ENCODE measurements around the gene WBP1L.
"Not testable (repeated sequence)": the region's sequence is repeated elsewhere in the genome, so short reads cannot be mapped to it uniquely, and the experiment has no call there.

WBP1L gene

DNA sequence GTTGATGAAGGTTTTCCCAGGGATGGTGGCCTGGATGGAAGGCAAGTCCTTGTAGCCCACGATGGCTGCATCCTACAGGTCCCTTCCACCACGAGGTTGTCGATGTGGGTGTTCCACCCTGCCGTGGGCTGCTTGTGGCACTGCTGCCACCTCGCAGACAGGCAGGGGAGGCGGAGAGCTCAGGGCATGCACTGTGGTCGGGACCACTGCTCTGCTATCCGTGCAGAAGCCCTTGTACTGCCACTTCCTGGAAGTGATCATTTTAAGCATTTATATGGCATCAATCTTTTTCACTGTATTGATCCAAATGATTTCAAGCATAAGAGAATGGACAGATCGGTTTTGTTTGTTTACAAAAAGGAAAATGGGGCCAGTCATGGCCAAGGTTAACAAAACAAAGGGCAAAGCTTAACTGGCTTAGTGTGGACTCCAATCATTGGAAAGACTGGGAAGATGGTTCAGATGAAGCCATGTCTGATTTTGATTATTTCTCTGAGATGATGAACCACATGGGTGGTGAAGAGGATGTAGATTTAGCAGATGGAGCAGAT is 101.7 kb downstream of the WBP1L start:
- no peak for DNase-seq

- no peak for DNase-seq
Observed at GRCh38 chr10:102850025-102850518, 106.3 kb downstream of the WBP1L start.

DNA sequence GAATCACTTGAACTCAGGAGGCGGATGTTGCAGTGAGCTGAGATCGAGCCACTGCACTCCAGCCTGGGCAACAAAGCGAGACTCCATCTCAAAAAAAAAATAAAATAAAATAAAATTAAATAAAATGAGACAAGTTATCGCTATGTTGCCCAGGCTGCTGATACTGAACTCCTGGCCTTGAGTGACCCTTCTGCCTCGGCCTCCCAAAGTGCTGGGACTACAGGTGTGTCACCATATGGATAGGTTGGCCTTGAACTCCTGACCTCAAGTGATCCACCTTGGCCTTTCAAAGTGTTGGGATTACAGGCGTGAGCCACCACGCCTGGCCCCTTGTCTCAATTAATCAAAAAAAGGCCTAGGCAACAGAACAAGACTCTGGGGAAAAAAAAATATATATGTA is 109.5 kb downstream of the WBP1L start:
- not testable (repeated sequence) for DNase-seq

DNA sequence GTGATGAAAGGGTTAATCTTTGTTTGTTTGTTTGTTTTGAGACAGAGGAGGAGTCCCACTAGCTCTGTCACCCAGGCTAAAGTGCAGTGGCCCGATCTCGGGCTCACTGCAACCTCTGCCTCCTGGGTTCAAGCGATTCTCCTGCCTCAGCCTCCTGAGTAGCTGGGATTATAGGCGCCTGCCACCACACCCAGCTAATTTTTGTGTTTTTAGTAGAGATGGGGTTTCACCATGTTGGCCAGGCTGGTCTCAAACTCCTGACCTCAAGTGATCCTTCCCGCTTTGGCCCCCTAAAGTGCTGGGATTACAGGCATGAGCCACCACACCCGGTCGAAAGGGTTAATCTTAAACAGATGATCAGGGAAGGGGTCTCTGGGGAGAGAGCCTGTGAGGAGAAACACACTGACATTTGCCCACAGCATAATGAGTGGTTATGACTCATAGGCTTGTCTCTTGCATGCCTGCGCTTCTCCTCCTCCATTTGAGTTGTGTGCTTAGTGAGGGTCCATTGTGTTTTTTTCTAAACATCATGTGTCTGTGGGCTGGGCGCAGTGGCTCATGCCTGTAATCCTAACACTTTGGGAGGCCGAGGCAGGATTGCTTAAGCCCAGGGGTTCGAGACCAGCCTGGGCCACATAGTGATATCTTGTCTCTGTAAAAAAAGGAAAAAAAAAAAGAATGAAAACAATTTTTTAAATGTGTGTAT is 112.1 kb downstream of the WBP1L start:
- DNase-seq = not testable (repeated sequence)

DNA sequence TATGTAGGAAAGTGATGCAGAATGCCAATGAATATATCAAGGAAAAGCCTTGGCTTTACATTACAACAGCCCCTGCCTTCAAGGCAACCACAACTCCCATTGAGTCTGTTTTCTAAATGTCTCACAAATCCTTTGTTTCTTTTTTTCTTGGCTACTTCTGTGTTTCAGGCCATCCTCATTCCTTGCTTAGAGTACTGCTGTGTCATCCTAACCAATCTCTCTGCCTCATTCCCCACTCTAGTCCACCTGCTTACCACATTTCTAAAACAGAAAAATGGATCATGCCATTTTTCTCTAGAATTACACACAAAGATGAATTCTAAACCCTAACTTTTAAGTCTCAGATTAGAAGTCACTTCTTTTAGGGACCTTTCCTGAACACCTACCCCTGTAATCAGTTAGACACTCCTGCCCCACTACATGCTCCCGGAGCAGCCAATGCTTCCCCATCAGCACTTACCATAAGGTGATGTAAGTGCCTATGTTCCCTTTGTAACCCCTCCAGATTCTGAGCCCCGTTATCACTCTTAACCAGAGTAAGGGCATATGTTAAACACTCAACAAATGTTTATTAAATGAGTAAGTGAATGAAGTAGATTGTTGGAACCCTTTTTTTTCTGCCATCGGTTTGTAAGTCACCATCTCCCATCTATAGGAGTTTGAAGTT is 113.1 kb downstream of the WBP1L start:
- DNase-seq = no peak

DNA sequence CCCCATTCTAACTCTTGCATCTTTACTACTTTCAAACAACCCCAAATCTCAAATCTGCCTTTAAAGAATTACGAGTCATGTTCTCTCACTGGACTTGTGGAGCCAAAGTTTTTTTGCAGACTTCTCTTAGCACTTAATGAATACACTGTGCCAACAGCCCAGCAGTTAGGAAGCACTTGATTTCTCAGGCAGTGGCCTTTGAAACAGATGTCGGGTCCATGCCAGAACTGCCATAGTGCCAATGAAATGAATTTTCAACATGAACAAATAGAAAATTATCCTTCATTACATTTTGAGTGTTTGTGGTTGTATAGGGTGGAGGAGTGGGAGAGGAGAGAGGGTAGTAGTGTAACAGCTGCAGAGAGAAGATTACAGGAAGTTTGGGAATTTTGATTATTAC is 116.2 kb downstream of the WBP1L start:
- DNase-seq = no peak

DNA sequence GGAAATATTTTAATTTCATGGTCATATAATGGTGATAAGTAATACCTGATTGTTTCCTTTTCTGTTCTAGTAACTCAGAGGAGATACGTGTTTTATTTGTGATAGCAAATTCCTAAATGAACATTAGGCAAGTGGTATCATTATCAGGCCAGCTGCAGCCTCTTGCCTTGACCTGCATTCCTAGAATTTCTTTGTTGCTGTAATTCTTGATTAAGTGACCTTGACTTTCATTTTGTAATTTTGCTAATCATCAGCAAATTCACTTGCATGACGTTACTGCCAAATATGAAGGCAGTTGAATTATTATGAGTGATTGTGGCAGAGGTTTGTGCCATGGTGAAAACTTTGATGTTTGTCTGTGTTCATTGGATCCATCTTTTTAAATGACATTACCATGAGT is 119.9 kb downstream of the WBP1L start:
- DNase-seq = no peak

GRCh38 chr10:102865620-102866019 is 121.9 kb downstream of the WBP1L start:
- DNase-seq = no peak

Measured in 8988T (cell line).